IMR-90 (cell line): ENCODE measurements around the gene HMGB2. TPM values are rescaled to one million over a fixed set of nuclear protein-coding genes. Genes with fewer than 3 reads are reported as not detected.

ENCODE experiments used
- ATAC-seq: fragments of 200-7000 bp; cut with Tn5 transposase; 2 replicates; pipeline ENCODE4 v1.9.1; 2020; ENCODE audit warnings: low read depth, mild to moderate bottlenecking, moderate library complexity
- BruUV-seq: library from RNA; stranded (reverse); fragments of 400-500 nt; replicated peaks from 2 replicates; lab custom pipeline; 2021; lab: Mats Ljungman, UMichigan
- CTCF ChIA-PET: fragments of 300-600 bp; formaldehyde crosslinking; extraction: SDS; loops from one replicate; lab custom pipeline; 2021; ENCODE audit warnings: antibody characterized with exemption; lab: Yijun Ruan, JAX
- POLR2A ChIA-PET: fragments of 300-600 bp; sonication (Branson Sonifier 250); formaldehyde crosslinking; loops from one replicate; lab custom pipeline; 2022; ENCODE audit warnings: antibody characterized with exemption; ENCODE audit not compliant: unreplicated experiment; lab: Charles Lee
- DNase-seq: peaks from one replicate; pipeline ENCODE4 v3.0.0; 2013
- H2AFZ ChIP-seq: replicated peaks from 2 replicates; pipeline ENCODE3; 2013; ENCODE audit warnings: low read length, mild to moderate bottlenecking; ENCODE audit not compliant: poor library complexity
- H2AK5ac ChIP-seq: 2 replicates; pipeline ENCODE4 v1.6.1; 2013; ENCODE audit warnings: low read depth, low read length, inconsistent platforms
- H2AK9ac ChIP-seq: replicated peaks from 2 replicates; pipeline ENCODE3; 2013; ENCODE audit warnings: mild to moderate bottlenecking, low read depth, low read length, moderate library complexity; ENCODE audit not compliant: poor library complexity
- H2BK120ac ChIP-seq: 2 replicates; pipeline ENCODE4 v1.6.1; 2013; ENCODE audit warnings: low read depth, low read length, inconsistent platforms
- H2BK15ac ChIP-seq: 3 replicates; pipeline ENCODE4 v1.6.1; 2013; ENCODE audit warnings: low read depth, low read length, inconsistent platforms
- H2BK20ac ChIP-seq: 2 replicates; pipeline ENCODE4 v1.6.1; 2013; ENCODE audit warnings: low read depth, mild to moderate bottlenecking, inconsistent platforms, low read length, moderate library complexity
- H2BK5ac ChIP-seq: 2 replicates; pipeline ENCODE4 v1.6.1; 2013; ENCODE audit warnings: mild to moderate bottlenecking, low read depth, low read length, inconsistent platforms; ENCODE audit not compliant: poor library complexity, severe bottlenecking
- H3K14ac ChIP-seq: replicated peaks from 2 replicates; pipeline ENCODE4 v1.6.1; 2013; ENCODE audit warnings: low read depth, low read length, inconsistent platforms
- H3K18ac ChIP-seq: 2 replicates; pipeline ENCODE4 v1.6.1; 2013; ENCODE audit warnings: low read depth, low read length, control low read depth
- H3K23ac ChIP-seq: 2 replicates; pipeline ENCODE4 v1.6.1; 2013; ENCODE audit warnings: low read depth, low read length, inconsistent platforms
- H3K27ac ChIP-seq: 2 replicates; pipeline ENCODE4 v1.5.1; 2013; ENCODE audit warnings: mild to moderate bottlenecking, control low read depth, low read length; ENCODE audit not compliant: insufficient read depth
- H3K27me3 ChIP-seq: 2 replicates; pipeline ENCODE4 v1.6.1; 2013; ENCODE audit warnings: low read length; ENCODE audit not compliant: control insufficient read depth, insufficient read depth
- H3K36me3 ChIP-seq: 2 replicates; pipeline ENCODE4 v1.6.1; 2013; ENCODE audit warnings: low read length, mixed read lengths; ENCODE audit not compliant: control insufficient read depth, insufficient read depth
- H3K4ac ChIP-seq: 2 replicates; pipeline ENCODE4 v1.6.1; 2013; ENCODE audit warnings: low read depth, low read length, inconsistent platforms
- H3K4me1 ChIP-seq: 2 replicates; pipeline ENCODE4 v1.6.1; 2013; ENCODE audit warnings: low read length, mixed read lengths; ENCODE audit not compliant: control insufficient read depth, insufficient read depth
- H3K4me2 ChIP-seq: 2 replicates; pipeline ENCODE4 v1.6.1; 2013; ENCODE audit warnings: low read depth, mild to moderate bottlenecking, control low read depth, low read length, moderate library complexity
- H3K4me3 ChIP-seq: 2 replicates; pipeline ENCODE4 v1.5.1; 2013; ENCODE audit warnings: low read depth, mild to moderate bottlenecking, control low read depth, low read length, moderate library complexity; ENCODE audit not compliant: insufficient read depth
- H3K56ac ChIP-seq: 2 replicates; pipeline ENCODE4 v1.6.1; 2013; ENCODE audit warnings: low read length, inconsistent platforms; ENCODE audit not compliant: insufficient read depth; ENCODE audit errors: extremely low read depth
- H3K79me1 ChIP-seq, 2 experiments: 2 replicates each; pipeline ENCODE4 v1.6.1; 2013; ENCODE audit warnings: low read length in 2 of 2, inconsistent platforms in 1 of 2, low read depth in 1 of 2
- H3K9ac ChIP-seq: 2 replicates; pipeline ENCODE4 v1.6.1; 2013; ENCODE audit warnings: low read depth, low read length, control low read depth
- H3K9me1 ChIP-seq: 2 replicates; pipeline ENCODE4 v1.6.1; 2013; ENCODE audit warnings: low read length, inconsistent platforms; ENCODE audit not compliant: insufficient read depth
- H3K9me3 ChIP-seq: 2 replicates; pipeline ENCODE4 v1.6.1; 2013; ENCODE audit warnings: low read length; ENCODE audit not compliant: control insufficient read depth, insufficient read depth
- H4K20me1 ChIP-seq: 2 replicates; pipeline ENCODE4 v1.6.1; 2013; ENCODE audit warnings: low read length, inconsistent platforms; ENCODE audit not compliant: insufficient read depth
- H4K5ac ChIP-seq: 2 replicates; pipeline ENCODE4 v1.6.1; 2013; ENCODE audit warnings: mild to moderate bottlenecking, low read depth, low read length, control low read depth
- H4K8ac ChIP-seq, 2 experiments: 2 replicates each; pipeline ENCODE4 v1.6.1; 2013; ENCODE audit warnings: low read depth in 2 of 2, low read length in 2 of 2, control low read depth in 1 of 2, inconsistent platforms in 1 of 2
- H4K91ac ChIP-seq: 2 replicates; pipeline ENCODE4 v1.6.1; 2013; ENCODE audit warnings: low read depth, low read length, inconsistent platforms; ENCODE audit not compliant: insufficient read depth
- BHLHE40 ChIP-seq: fragments of 150-350 bp; IDR thresholded peaks from 2 replicates; pipeline ENCODE4 v1.6.1; 2016; ENCODE audit warnings: mild to moderate bottlenecking, low read depth, low read length
- CTCF ChIP-seq: conservative IDR thresholded peaks from 2 replicates; pipeline ENCODE4 v1.5.1; 2012; ENCODE audit warnings: mild to moderate bottlenecking, low read depth, low read length, improper control_type of control experiment
- ELK1 ChIP-seq: fragments of 150-350 bp; IDR thresholded peaks from 2 replicates; pipeline ENCODE4 v1.6.1; 2016; ENCODE audit warnings: low read depth, mild to moderate bottlenecking, low read length, moderate library complexity, borderline replicate concordance
- FOS ChIP-seq: fragments of 150-350 bp; IDR thresholded peaks from 2 replicates; pipeline ENCODE4 v1.6.1; 2016; ENCODE audit warnings: low read depth, low read length
- NFE2L2 ChIP-seq: fragments of 150-350 bp; IDR thresholded peaks from 2 replicates; pipeline ENCODE4 v1.6.1; 2016; ENCODE audit warnings: low read depth, mild to moderate bottlenecking, low read length
- POLR2A ChIP-seq: IDR thresholded peaks from 2 replicates; pipeline ENCODE4 v1.6.1; 2012; ENCODE audit warnings: mild to moderate bottlenecking, low read depth, low read length
- RAD21 ChIP-seq: IDR thresholded peaks from 2 replicates; pipeline ENCODE4 v1.6.1; 2012; ENCODE audit warnings: low read length, improper control_type of control experiment
- RFX5 ChIP-seq: IDR thresholded peaks from 2 replicates; pipeline ENCODE4 v1.8.0; 2012; ENCODE audit warnings: low read depth, mild to moderate bottlenecking, low read length, moderate library complexity
- whole genome bisulfite sequencing, 2 experiments: methylation state at CpG; one replicate each; pipeline versions ENCODE4 v1.1.5 to v1.1.7; 2013; ENCODE audit warnings: missing lambda C conversion rate in 2 of 2; ENCODE audit not compliant: insufficient read length in 1 of 2; ENCODE audit errors: extremely low coverage in 2 of 2; 5-methylcytosine and 5-hydroxymethylcytosine counted together
- dilution Hi-C: fragments of 300-500 bp; cut with HindIII; formaldehyde crosslinking; loops from one replicate; pipeline ENCODE4 v1.14.3; 2018; ENCODE audit warnings: low sequenced_read_pairs; ENCODE audit not compliant: unreplicated experiment
- in situ Hi-C: fragments of 300-500 bp; cut with MboI; formaldehyde crosslinking; loops from 3 replicates; pipeline ENCODE4 v1.14.3; 2019; ENCODE audit warnings: low sequenced_read_pairs, inconsistent platforms, mixed read lengths
- intact Hi-C: fragments of 100-400 bp; cut with micrococcal nuclease; formaldehyde crosslinking; loops from 2 replicates; pipeline ENCODE4 v1.10.0; 2022
- polyA plus RNA-seq, 3 experiments: library from polyadenylated mRNA; depleted of rRNA; stranded (reverse); fragments of >200 nt; gene quantifications; 2 replicates each; pipeline ENCODE4 v1.2.3, GENCODE V29; 2012; ENCODE audit warnings: low replicate concordance in 1 of 3
- total RNA-seq: library from RNA; depleted of rRNA; stranded (reverse); fragments of >200 nt; gene quantifications from 2 replicates; pipeline ENCODE4 v1.2.3, GENCODE V29; 2012

Gene HMGB2
- total and polyA plus RNA-seq, 2 of the 4 experiments (the other 2 are of a cell fraction) = 49.3 to 106 TPM

GRCh38 chr4:173347467-173347866 is 13.3 kb upstream of the HMGB2 start:
- in situ Hi-C loops = no loop called here
- H3K18ac ChIP-seq = no peak overlapping the region
- H4K5ac ChIP-seq = no peak overlapping the region
- intact Hi-C loops = no loop called here
- H2BK120ac ChIP-seq = no peak overlapping the region
- H3K4me1 ChIP-seq = peaks cover 2% of the 10 kb centered on the region; the same call in 1 of the 2 replicates
- dilution Hi-C loops = no loop called here
- no peak overlapping the region for H3K4me3 ChIP-seq
- ChIA-PET POLR2A (interaction anchor here (0.6 kb wide), 1 partner anchor 13 kb away, joined by 3 read pairs; the partner anchor contains the start of gene HMGB2), CTCF (no interaction called here)
- no peak overlapping the region for H3K14ac ChIP-seq
- H3K9me3 ChIP-seq = no peaks in the 10 kb centered on the region
- no TSS peak for BruUV-seq
- H2BK15ac ChIP-seq = no peak overlapping the region
- no peak overlapping the region for H2AK5ac ChIP-seq
- no peak overlapping the region for H3K27ac ChIP-seq
- no peak for TF ChIP-seq FOS
- no peak for TF ChIP-seq RFX5
- no peak for TF ChIP-seq ELK1
- TF ChIP-seq NFE2L2 = no peak
- no peak for TF ChIP-seq POLR2A
- no peak for TF ChIP-seq BHLHE40
- no peak for TF ChIP-seq RAD21
- TF ChIP-seq CTCF = no peak
- H4K20me1 ChIP-seq = no peaks in the 10 kb centered on the region
- H2AFZ ChIP-seq = no peak overlapping the region
- H3K9ac ChIP-seq = no peak overlapping the region
- H3K36me3 ChIP-seq = no peaks in the 10 kb centered on the region
- no peak for DNase-seq
- no peak overlapping the region for H4K91ac ChIP-seq
- H2AK9ac ChIP-seq = no peak overlapping the region
- H3K79me1 ChIP-seq = no peaks in the 10 kb centered on the region
- no peak overlapping the region for H2BK20ac ChIP-seq
- no peaks in the 10 kb centered on the region for H3K27me3 ChIP-seq
- no peaks in the 10 kb centered on the region for H3K9me1 ChIP-seq
- WGBS, 2 experiments = no CpG with 5 or more reads among the region's 1 CpG
- no peak overlapping the region for H2BK5ac ChIP-seq
- no peak overlapping the region for H3K4ac ChIP-seq
- ATAC-seq = no peak
- H4K8ac ChIP-seq = no peak overlapping the region
- no peak overlapping the region for H3K23ac ChIP-seq
- H3K56ac ChIP-seq = no peak overlapping the region
- no peak overlapping the region for H3K4me2 ChIP-seq
